ENCODE measurements around the gene FBXO33.

Gene FBXO33

GRCh38 chr14:39431416-39432178, 636 bp downstream of the FBXO33 start:
- peak; percentile 20 to 81 for DNase-seq (ENCODE audit: extremely low read depth in 1 of 2, low read depth in 1 of 2)

- DNase-seq (ENCODE audit: extremely low read depth in 1 of 2, low read depth in 1 of 2) = no peak
Measured at GRCh38 chr14:39430762-39431415, 1.3 kb downstream of the FBXO33 start.

- no peak for DNase-seq (ENCODE audit: extremely low read depth in 1 of 2, low read depth in 1 of 2)
Measured at GRCh38 chr14:39428118-39428517, 4.1 kb downstream of the FBXO33 start.

GRCh38 chr14:39426605-39427004, 5.6 kb downstream of the FBXO33 start:
- DNase-seq (ENCODE audit: extremely low read depth in 1 of 2, low read depth in 1 of 2) = no peak

- no peak for DNase-seq (ENCODE audit: extremely low read depth in 1 of 2, low read depth in 1 of 2)
Measured at GRCh38 chr14:39425947-39426346, 6.3 kb downstream of the FBXO33 start.

GRCh38 chr14:39423793-39424192, 8.4 kb downstream of the FBXO33 start:
- DNase-seq (ENCODE audit: extremely low read depth in 1 of 2, low read depth in 1 of 2) = no peak

GRCh38 chr14:39422243-39422642, 10.0 kb downstream of the FBXO33 start:
- no peak for DNase-seq (ENCODE audit: extremely low read depth in 1 of 2, low read depth in 1 of 2)

- DNase-seq (ENCODE audit: extremely low read depth in 1 of 2, low read depth in 1 of 2) = no peak
Measured at GRCh38 chr14:39419272-39419671, 13.0 kb downstream of the FBXO33 start.

GRCh38 chr14:39417014-39417413, 15.2 kb downstream of the FBXO33 start:
- no peak for DNase-seq (ENCODE audit: extremely low read depth in 1 of 2, low read depth in 1 of 2)

- no peak for DNase-seq (ENCODE audit: extremely low read depth in 1 of 2, low read depth in 1 of 2)
Measured at GRCh38 chr14:39416072-39416471, 16.2 kb downstream of the FBXO33 start.

GRCh38 chr14:39406560-39406959, 25.7 kb downstream of the FBXO33 start:
- DNase-seq (ENCODE audit: extremely low read depth in 1 of 2, low read depth in 1 of 2) = no peak

GRCh38 chr14:39398382-39398781, 33.9 kb downstream of the FBXO33 start:
- DNase-seq (ENCODE audit: extremely low read depth in 1 of 2, low read depth in 1 of 2) = no peak

GRCh38 chr14:39396448-39396847, 35.8 kb downstream of the FBXO33 start:
- DNase-seq (ENCODE audit: extremely low read depth in 1 of 2, low read depth in 1 of 2) = no peak

- peak in 1 of 2 donors; percentile 3 for DNase-seq (ENCODE audit: extremely low read depth in 1 of 2, low read depth in 1 of 2)
Measured at GRCh38 chr14:39395555-39396254, 36.5 kb downstream of the FBXO33 start.

- no peak for DNase-seq (ENCODE audit: extremely low read depth in 1 of 2, low read depth in 1 of 2)
Measured at GRCh38 chr14:39393289-39393688, 38.9 kb downstream of the FBXO33 start.

GRCh38 chr14:39384177-39384576, 48.1 kb downstream of the FBXO33 start:
- DNase-seq (ENCODE audit: extremely low read depth in 1 of 2, low read depth in 1 of 2) = no peak

GRCh38 chr14:39383741-39384140, 48.5 kb downstream of the FBXO33 start:
- no peak for DNase-seq (ENCODE audit: extremely low read depth in 1 of 2, low read depth in 1 of 2)

GRCh38 chr14:39383026-39383660, 49.1 kb downstream of the FBXO33 start:
- no peak for DNase-seq (ENCODE audit: extremely low read depth in 1 of 2, low read depth in 1 of 2)

- DNase-seq (ENCODE audit: extremely low read depth in 1 of 2, low read depth in 1 of 2) = no peak
Measured at GRCh38 chr14:39382463-39382862, 49.8 kb downstream of the FBXO33 start.

- no peak for DNase-seq (ENCODE audit: extremely low read depth in 1 of 2, low read depth in 1 of 2)
Measured at GRCh38 chr14:39381366-39381765, 50.9 kb downstream of the FBXO33 start.

- DNase-seq (ENCODE audit: extremely low read depth in 1 of 2, low read depth in 1 of 2) = no peak
Measured at GRCh38 chr14:39376667-39377403, 55.4 kb downstream of the FBXO33 start.
